Osteoblast (primary cell): ENCODE data around the gene ALDH7A1. TPM values are rescaled to one million over a fixed set of nuclear protein-coding genes. Genes with fewer than 3 reads are reported as not detected.
"Not testable (repeated sequence)": the region's sequence is repeated elsewhere in the genome, so short reads cannot be mapped to it uniquely, and the experiment has no call there.

ENCODE experiments used
- DNase-seq: peaks from one replicate; pipeline ENCODE4 v3.0.0; 2011; ENCODE audit warnings: low spot score, mixed read lengths; ENCODE audit not compliant: insufficient read length; ENCODE audit errors: missing footprints
- H2AFZ ChIP-seq: 2 replicates; pipeline ENCODE4 v1.6.0; 2011; ENCODE audit warnings: mild to moderate bottlenecking, low read length
- H3K27ac ChIP-seq: 2 replicates; pipeline ENCODE4 v1.5.1; 2011; ENCODE audit warnings: mild to moderate bottlenecking, low read depth, low read length, moderate library complexity
- H3K27me3 ChIP-seq: 2 replicates; pipeline ENCODE4 v1.6.0; 2012; ENCODE audit warnings: mild to moderate bottlenecking, control low read depth, inconsistent platforms, low read length, moderate library complexity; ENCODE audit not compliant: insufficient read depth
- H3K36me3 ChIP-seq: 2 replicates; pipeline ENCODE4 v1.5.1; 2011; ENCODE audit warnings: mild to moderate bottlenecking, low read length, control low read depth, moderate library complexity; ENCODE audit not compliant: insufficient read depth
- H3K4me1 ChIP-seq: 2 replicates; pipeline ENCODE4 v1.5.1; 2011; ENCODE audit warnings: mild to moderate bottlenecking, low read length, control low read depth, moderate library complexity; ENCODE audit not compliant: insufficient read depth
- H3K4me2 ChIP-seq: 2 replicates; pipeline ENCODE4 v1.6.0; 2011; ENCODE audit warnings: mild to moderate bottlenecking, low read length; ENCODE audit not compliant: insufficient read depth
- H3K4me3 ChIP-seq: fragments of 200-600 bp; sonication (generic); 3 replicates; pipeline ENCODE4 v1.5.1; 2012; ENCODE audit warnings: mild to moderate bottlenecking, low read length, inconsistent platforms; ENCODE audit not compliant: insufficient read depth
- H3K79me2 ChIP-seq: 2 replicates; pipeline ENCODE4 v1.6.0; 2012; ENCODE audit warnings: mild to moderate bottlenecking, low read length, control low read depth, inconsistent platforms; ENCODE audit not compliant: insufficient read depth
- H3K9me3 ChIP-seq: 2 replicates; pipeline ENCODE4 v1.5.1; 2011; ENCODE audit warnings: low read depth, low read length, control low read depth
- H4K20me1 ChIP-seq: 2 replicates; pipeline ENCODE4 v1.6.0; 2012; ENCODE audit warnings: mild to moderate bottlenecking, low read length, control low read depth; ENCODE audit not compliant: insufficient read depth
- CTCF ChIP-seq: IDR thresholded peaks from 2 replicates; pipeline ENCODE4 v1.5.1; 2011; ENCODE audit warnings: mild to moderate bottlenecking, low read depth, low read length, moderate library complexity; ENCODE audit errors: extremely low read depth
- total RNA-seq: library from RNA; depleted of rRNA; stranded (reverse); fragments of >200 nt; gene quantifications from 2 replicates; pipeline ENCODE4 v1.2.3, GENCODE V29; 2012

Gene ALDH7A1
- total RNA-seq, 1 donor: 39.1 TPM

GRCh38 chr5:126519637-126520592, 75.1 kb downstream of the ALDH7A1 start:
- H3K4me3 ChIP-seq: no peak overlapping the region
- DNase-seq: peak; percentile 36
- peaks cover 25% of the 10 kb centered on the region for H3K4me1 ChIP-seq
- no peak for TF ChIP-seq CTCF
- H3K36me3 ChIP-seq: no peaks in the 10 kb centered on the region
- peak overlapping the region; percentile 78 for H2AFZ ChIP-seq
- peak overlapping the region; percentile 41 for H3K4me2 ChIP-seq
- no peaks in the 10 kb centered on the region for H4K20me1 ChIP-seq
- no peak overlapping the region for H3K27ac ChIP-seq
- no peaks in the 10 kb centered on the region for H3K79me2 ChIP-seq
- no peaks in the 10 kb centered on the region for H3K9me3 ChIP-seq
- no peaks in the 10 kb centered on the region for H3K27me3 ChIP-seq

GRCh38 chr5:126519223-126519622, 75.8 kb downstream of the ALDH7A1 start:
- not testable (repeated sequence) for H4K20me1 ChIP-seq, H3K79me2 ChIP-seq, H2AFZ ChIP-seq, H3K4me2 ChIP-seq, H3K27me3 ChIP-seq, H3K4me3 ChIP-seq, H3K36me3 ChIP-seq, H3K27ac ChIP-seq, H3K9me3 ChIP-seq
- DNase-seq: peak; percentile 50
- H3K4me1 ChIP-seq: peaks cover 28% of the 10 kb centered on the region

GRCh38 chr5:126516852-126517251, 78.2 kb downstream of the ALDH7A1 start:
- Histone ChIP-seq H3K27me3 (no peaks in the 10 kb centered on the region), H4K20me1 (no peaks in the 10 kb centered on the region), H3K36me3 (no peaks in the 10 kb centered on the region), H3K9me3 (no peaks in the 10 kb centered on the region), H2AFZ (no peak overlapping the region), H3K79me2 (no peaks in the 10 kb centered on the region), H3K4me2 (no peak overlapping the region), H3K4me3 (no peak overlapping the region), H3K27ac (no peak overlapping the region), H3K4me1 (peaks cover 31% of the 10 kb centered on the region)
- DNase-seq: no peak
- no peak for TF ChIP-seq CTCF

GRCh38 chr5:126516133-126516532, 78.9 kb downstream of the ALDH7A1 start:
- Histone ChIP-seq H3K9me3 (no peaks in the 10 kb centered on the region), H3K4me2 (no peak overlapping the region), H3K27ac (no peak overlapping the region), H3K27me3 (no peaks in the 10 kb centered on the region), H3K4me1 (peaks cover 31% of the 10 kb centered on the region), H3K36me3 (no peaks in the 10 kb centered on the region), H4K20me1 (no peaks in the 10 kb centered on the region), H2AFZ (no peak overlapping the region), H3K79me2 (no peaks in the 10 kb centered on the region), H3K4me3 (no peak overlapping the region)
- DNase-seq: no peak
- TF ChIP-seq CTCF: no peak
